Neural progenitor cell (in vitro differentiated cells): ENCODE data around the gene HDGFL2.

ENCODE experiments used
- CTCF ChIP-seq: fragments of 200-600 bp; sonication (generic); IDR thresholded peaks from 2 replicates; pipeline ENCODE4 v1.5.1; 2017; ENCODE audit warnings: antibody characterized with exemption, mild to moderate bottlenecking
- EZH2 ChIP-seq: fragments of 200-600 bp; sonication (generic); IDR thresholded peaks from 2 replicates; pipeline ENCODE4 v1.6.1; 2017; ENCODE audit warnings: antibody characterized with exemption, mild to moderate bottlenecking, moderate library complexity
- EZH2phosphoT487 ChIP-seq: fragments of 200-600 bp; sonication (generic); IDR thresholded peaks from 2 replicates; pipeline ENCODE4 v1.6.1; 2017; ENCODE audit warnings: antibody characterized with exemption

- TF ChIP-seq CTCF (no peak), EZH2 (no peak), EZH2phosphoT487 (no peak)
These were observed 11.3 kb downstream of the HDGFL2 start for GRCh38 chr19:4483385-4483784.
